ENCODE results near the gene VSTM4. TPM values are rescaled to one million over a fixed set of nuclear protein-coding genes. Genes with fewer than 3 reads are reported as not detected.

The VSTM4 gene
- total RNA-seq, 1 experiment from 2014 or later = 0.72 TPM

GRCh38 chr10:49028639-49029038 is 86.7 kb downstream of the VSTM4 start:
- ATAC-seq (no peak), DNase-seq (ENCODE audit: low spot score) (no peak)
- no peaks in the 10 kb centered on the region for H3K36me3 Mint-ChIP-seq
- H3K27me3 Mint-ChIP-seq (ENCODE audit: low read depth) = no peaks in the 10 kb centered on the region
- TF ChIP-seq MLX (CRISPR knock-in tag; IDR thresholded peaks at IDR 0.05) (no peak), IRF1 (CRISPR knock-in tag; IDR thresholded peaks at IDR 0.05) (no peak), USF2 (CRISPR knock-in tag; IDR thresholded peaks at IDR 0.05) (no peak), ZNF263 (CRISPR knock-in tag; IDR thresholded peaks at IDR 0.05; ENCODE audit: low read depth) (no peak), ZBTB43 (CRISPR knock-in tag; IDR thresholded peaks at IDR 0.05) (no peak)
- no peak overlapping the region for H3K27ac Mint-ChIP-seq
- H3K4me1 Mint-ChIP-seq = no peaks in the 10 kb centered on the region
- ChIA-PET CTCF (no interaction called here), POLR2A (no interaction called here)
- no peak overlapping the region for H3K4me3 Mint-ChIP-seq
- no peaks in the 10 kb centered on the region for H3K9me3 Mint-ChIP-seq

- H3K4me3 Mint-ChIP-seq = no peak overlapping the region
- no peaks in the 10 kb centered on the region for H3K36me3 Mint-ChIP-seq
- POLR2A ChIA-PET = no interaction called here
- CTCF ChIA-PET = no interaction called here
- H3K9me3 Mint-ChIP-seq = no peaks in the 10 kb centered on the region
- ATAC-seq (no peak), DNase-seq (ENCODE audit: low spot score) (no peak)
- no peak overlapping the region for H3K27ac Mint-ChIP-seq
- H3K4me1 Mint-ChIP-seq = no peaks in the 10 kb centered on the region
- H3K27me3 Mint-ChIP-seq (ENCODE audit: low read depth) = no peaks in the 10 kb centered on the region
- TF ChIP-seq FOXJ3 (CRISPR knock-in tag; IDR thresholded peaks at IDR 0.05; ENCODE audit: borderline replicate concordance) (no peak), ZNF532 (CRISPR knock-in tag; IDR thresholded peaks at IDR 0.05; ENCODE audit: borderline replicate concordance) (no peak), TCF7 (CRISPR knock-in tag; IDR thresholded peaks at IDR 0.05; ENCODE audit: low read depth) (no peak), CREB1 (CRISPR knock-in tag; IDR thresholded peaks at IDR 0.05) (no peak), ZNF512 (CRISPR knock-in tag; IDR thresholded peaks at IDR 0.05; ENCODE audit: borderline replicate concordance) (no peak), ARID4B (CRISPR knock-in tag; IDR thresholded peaks at IDR 0.05; ENCODE audit: borderline replicate concordance) (no peak), E2F1 (CRISPR knock-in tag; IDR thresholded peaks at IDR 0.05) (no peak), ZNF281 (CRISPR knock-in tag; IDR thresholded peaks at IDR 0.05) (no peak)
Observed at GRCh38 chr10:49025347-49025983, 89.9 kb downstream of the VSTM4 start.

All from WTC11 (cell line).